Adrenal gland (tissue), 5 donors: ENCODE results near the gene DDX51.

Experiments
- CTCF ChIP-seq, 6 experiments: fragments of 450-650 bp in 4 of 6; fragments of 200-600 bp in 2 of 6; sonication (generic) in 1 of 6; IDR thresholded peaks; 1 replicate in 5 of 6; 2 replicates in 1 of 6; pipeline versions ENCODE4 v1.5.1 to v1.8.0; 2016 to 2021; ENCODE audit warnings: antibody characterized with exemption in 6 of 6, mild to moderate bottlenecking in 2 of 6, moderate library complexity in 1 of 6
- POLR2A ChIP-seq, 2 donors: fragments of 450-650 bp; IDR thresholded peaks; one replicate each; pipeline ENCODE4 v1.6.1; 2017; ENCODE audit warnings: antibody characterized with exemption in 2 of 2, mild to moderate bottlenecking in 2 of 2, moderate library complexity in 1 of 2
- donor health status: DM: no; HTN: no; CAD: no.

- TF ChIP-seq CTCF (IDR thresholded peaks at IDR 0.05) (no peak), POLR2A (IDR thresholded peaks at IDR 0.05) (no peak)
These were observed 38.1 kb upstream of the DDX51 start for GRCh38 chr12:132182206-132182710.
